CD4-positive, alpha-beta T cell treated with Interleukin-6 for 4 hours (primary cell): ENCODE results near the gene SEMA4D.
"Not testable (repeated sequence)": the region's sequence is repeated elsewhere in the genome, so short reads cannot be mapped to it uniquely, and the experiment has no call there.

ENCODE experiments used
- DNase-seq: peaks from one replicate; pipeline ENCODE4 v3.0.0-alpha.2; 2020; ENCODE audit warnings: mixed read lengths

SEMA4D gene

GRCh38 chr9:89347651-89348050, 150.3 kb downstream of the SEMA4D start:
- DNase-seq: no peak

GRCh38 chr9:89346696-89347095, 151.2 kb downstream of the SEMA4D start:
- no peak for DNase-seq

GRCh38 chr9:89345476-89345875, 152.4 kb downstream of the SEMA4D start:
- DNase-seq: no peak

GRCh38 chr9:89343812-89344211, 154.1 kb downstream of the SEMA4D start:
- not testable (repeated sequence) for DNase-seq

GRCh38 chr9:89342948-89343347, 155.0 kb downstream of the SEMA4D start:
- no peak for DNase-seq

GRCh38 chr9:89342213-89342612, 155.7 kb downstream of the SEMA4D start:
- DNase-seq: no peak

GRCh38 chr9:89340332-89340731, 157.6 kb downstream of the SEMA4D start:
- no peak for DNase-seq

- DNase-seq: no peak
Observed at GRCh38 chr9:89339807-89340206, 158.1 kb downstream of the SEMA4D start.

GRCh38 chr9:89330513-89330912, 167.4 kb downstream of the SEMA4D start:
- no peak for DNase-seq

GRCh38 chr9:89329917-89330316, 168.0 kb downstream of the SEMA4D start:
- DNase-seq: no peak

- no peak for DNase-seq
Observed at GRCh38 chr9:89328064-89328463, 169.8 kb downstream of the SEMA4D start.

GRCh38 chr9:89325733-89326132, 172.2 kb downstream of the SEMA4D start:
- no peak for DNase-seq

- DNase-seq: no peak
Observed at GRCh38 chr9:89323390-89323789, 174.5 kb downstream of the SEMA4D start.

- DNase-seq: no peak
Observed at GRCh38 chr9:89319015-89319905, 178.7 kb downstream of the SEMA4D start.

- peak; percentile 93 for DNase-seq
Observed at GRCh38 chr9:89318123-89319014, 179.5 kb downstream of the SEMA4D start, which contains the start of gene SECISBP2. Gene SECISBP2 (plus strand): TSS chr9:89318500. CDS start chr9:89318577, 77 bp downstream.

- DNase-seq: no peak
Observed at GRCh38 chr9:89317282-89317681, 180.6 kb downstream of the SEMA4D start.

- no peak for DNase-seq
Observed at GRCh38 chr9:89315482-89315881, 182.4 kb downstream of the SEMA4D start.

GRCh38 chr9:89314955-89315354, 183.0 kb downstream of the SEMA4D start:
- no peak for DNase-seq

GRCh38 chr9:89313842-89314241, 184.1 kb downstream of the SEMA4D start:
- DNase-seq: no peak

GRCh38 chr9:89312222-89312571, 185.7 kb downstream of the SEMA4D start:
- no peak for DNase-seq

GRCh38 chr9:89311346-89312221, 186.3 kb downstream of the SEMA4D start:
- DNase-seq: no peak
